Uterus (tissue), 2 donors: Measurements from ENCODE around the gene CACNA1C.

Source experiments
- POLR2A ChIP-seq, 2 donors: fragments of 450-650 bp; IDR thresholded peaks; one replicate each; pipeline ENCODE4 v1.6.1; 2016; ENCODE audit warnings: antibody characterized with exemption in 2 of 2, mild to moderate bottlenecking in 1 of 2, moderate library complexity in 1 of 2
- TF ChIP-seq, protein P1 (sequence below), 4 experiments: fragments of 200-600 bp in 2 of 4; fragments of 450-650 bp in 2 of 4; sonication (generic) in 2 of 4; IDR thresholded peaks; one replicate each; pipeline ENCODE4 v1.5.1; 2016 to 2019; ENCODE audit warnings: antibody characterized with exemption in 4 of 4, mild to moderate bottlenecking in 2 of 4, moderate library complexity in 1 of 4

DNA sequence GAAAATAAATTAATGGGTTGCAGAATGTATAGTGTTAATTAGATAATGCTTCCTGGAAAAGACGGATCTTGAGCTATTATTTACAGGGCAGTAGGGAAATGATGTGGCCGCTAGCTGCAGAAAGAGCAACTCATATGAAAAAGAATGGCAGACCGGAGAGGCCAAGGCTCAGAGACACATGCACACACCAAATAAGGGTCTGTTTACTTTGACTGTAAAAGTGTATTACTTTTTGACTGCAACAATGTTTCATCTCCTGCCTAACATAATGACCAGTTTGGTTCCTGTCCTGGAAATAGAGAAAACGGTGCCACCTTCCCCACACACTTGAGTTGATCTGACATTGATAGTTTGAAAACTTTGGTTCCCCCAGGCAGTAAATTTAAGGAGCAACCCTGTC is 290.9 kb downstream of the CACNA1C start:
- TF ChIP-seq POLR2A (IDR thresholded peaks at IDR 0.05), result no peak
- TF ChIP-seq, protein P1, sequence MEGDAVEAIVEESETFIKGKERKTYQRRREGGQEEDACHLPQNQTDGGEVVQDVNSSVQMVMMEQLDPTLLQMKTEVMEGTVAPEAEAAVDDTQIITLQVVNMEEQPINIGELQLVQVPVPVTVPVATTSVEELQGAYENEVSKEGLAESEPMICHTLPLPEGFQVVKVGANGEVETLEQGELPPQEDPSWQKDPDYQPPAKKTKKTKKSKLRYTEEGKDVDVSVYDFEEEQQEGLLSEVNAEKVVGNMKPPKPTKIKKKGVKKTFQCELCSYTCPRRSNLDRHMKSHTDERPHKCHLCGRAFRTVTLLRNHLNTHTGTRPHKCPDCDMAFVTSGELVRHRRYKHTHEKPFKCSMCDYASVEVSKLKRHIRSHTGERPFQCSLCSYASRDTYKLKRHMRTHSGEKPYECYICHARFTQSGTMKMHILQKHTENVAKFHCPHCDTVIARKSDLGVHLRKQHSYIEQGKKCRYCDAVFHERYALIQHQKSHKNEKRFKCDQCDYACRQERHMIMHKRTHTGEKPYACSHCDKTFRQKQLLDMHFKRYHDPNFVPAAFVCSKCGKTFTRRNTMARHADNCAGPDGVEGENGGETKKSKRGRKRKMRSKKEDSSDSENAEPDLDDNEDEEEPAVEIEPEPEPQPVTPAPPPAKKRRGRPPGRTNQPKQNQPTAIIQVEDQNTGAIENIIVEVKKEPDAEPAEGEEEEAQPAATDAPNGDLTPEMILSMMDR (IDR thresholded peaks at IDR 0.05), result no peak
